Measurements from ENCODE around the gene SETD9. TPM values are rescaled to one million over a fixed set of nuclear protein-coding genes. Genes with fewer than 3 reads are reported as not detected.

The SETD9 gene
- total RNA-seq, 2 experiments from 2014 or later: 1.6 to 2.3 TPM

DNA sequence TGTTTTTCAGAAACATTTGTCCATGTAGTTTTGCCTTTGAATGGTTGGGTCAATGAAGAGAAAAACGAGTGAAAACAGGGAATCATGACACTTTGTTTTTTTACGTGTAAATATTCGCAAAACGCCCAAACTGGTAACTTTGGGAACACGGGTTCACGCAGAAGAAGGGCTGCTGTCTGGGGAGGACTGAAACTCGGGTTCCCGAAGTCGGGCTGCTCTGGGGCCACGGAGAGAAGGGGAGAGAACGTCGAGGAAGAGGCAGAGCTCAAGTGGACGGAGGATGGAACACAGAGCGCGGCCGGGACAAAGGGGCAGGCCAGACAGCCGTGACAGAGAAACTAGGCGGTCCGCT, 478 bp upstream of the SETD9 start:
- Mint-ChIP-seq H3K36me3 (ENCODE audit: low read depth) (peaks cover 14% of the 10 kb centered on the region), H3K4me1 (ENCODE audit: low read depth) (peaks cover 24% of the 10 kb centered on the region), H3K27ac (peak overlapping the region; percentile 81), H3K27me3 (no peaks in the 10 kb centered on the region), H3K4me3 (peak overlapping the region; percentile 95), H3K9me3 (no peaks in the 10 kb centered on the region)
- TF ChIP-seq, protein P1, sequence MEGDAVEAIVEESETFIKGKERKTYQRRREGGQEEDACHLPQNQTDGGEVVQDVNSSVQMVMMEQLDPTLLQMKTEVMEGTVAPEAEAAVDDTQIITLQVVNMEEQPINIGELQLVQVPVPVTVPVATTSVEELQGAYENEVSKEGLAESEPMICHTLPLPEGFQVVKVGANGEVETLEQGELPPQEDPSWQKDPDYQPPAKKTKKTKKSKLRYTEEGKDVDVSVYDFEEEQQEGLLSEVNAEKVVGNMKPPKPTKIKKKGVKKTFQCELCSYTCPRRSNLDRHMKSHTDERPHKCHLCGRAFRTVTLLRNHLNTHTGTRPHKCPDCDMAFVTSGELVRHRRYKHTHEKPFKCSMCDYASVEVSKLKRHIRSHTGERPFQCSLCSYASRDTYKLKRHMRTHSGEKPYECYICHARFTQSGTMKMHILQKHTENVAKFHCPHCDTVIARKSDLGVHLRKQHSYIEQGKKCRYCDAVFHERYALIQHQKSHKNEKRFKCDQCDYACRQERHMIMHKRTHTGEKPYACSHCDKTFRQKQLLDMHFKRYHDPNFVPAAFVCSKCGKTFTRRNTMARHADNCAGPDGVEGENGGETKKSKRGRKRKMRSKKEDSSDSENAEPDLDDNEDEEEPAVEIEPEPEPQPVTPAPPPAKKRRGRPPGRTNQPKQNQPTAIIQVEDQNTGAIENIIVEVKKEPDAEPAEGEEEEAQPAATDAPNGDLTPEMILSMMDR (IDR thresholded peaks at IDR 0.05): no peak
- Histone ChIP-seq H3K36me3 (ENCODE audit: insufficient read depth, low read length) (no peaks in the 10 kb centered on the region), H3K27ac (ENCODE audit: low read depth in 1 of 2, low read length in 2 of 2) (peak overlapping the region; percentile 57 to 67), H3K9me3 (ENCODE audit: control insufficient read depth in 1 of 2, insufficient read depth in 1 of 2, low read length in 2 of 2) (no peaks in the 10 kb centered on the region), H3K4me1 (ENCODE audit: insufficient read depth, low read length) (peaks cover 15% of the 10 kb centered on the region), H3K27me3 (ENCODE audit: control insufficient read depth in 1 of 2, insufficient read depth in 2 of 2, low read length in 2 of 2) (no peaks in the 10 kb centered on the region), H3K4me3 (ENCODE audit: low read length) (peak overlapping the region; percentile 88)
- intact Hi-C loops (cut with DNase I, micrococcal nuclease): loop anchor here (2.0 to 10.0 kb wide), 3 partner anchors 43 to 586 kb away; partner anchors contain the start of genes GPBP1 (in 1 of the 2) and MIER3 (in 1 of the 2)
- peak; percentile 5 for ATAC-seq (ENCODE audit: poor library complexity)
- CTCF ChIA-PET: no interaction called here
- peak in 2 of 14 experiments; percentile 6 to 13 for DNase-seq
- POLR2A ChIA-PET: interaction anchor here (1.0 to 1.5 kb wide), 3 partner anchors 267 to 1601 kb away, joined by 3 to 4 read pairs (median 3); partner anchors contain the start of genes DHX29 and MTREX

DNA sequence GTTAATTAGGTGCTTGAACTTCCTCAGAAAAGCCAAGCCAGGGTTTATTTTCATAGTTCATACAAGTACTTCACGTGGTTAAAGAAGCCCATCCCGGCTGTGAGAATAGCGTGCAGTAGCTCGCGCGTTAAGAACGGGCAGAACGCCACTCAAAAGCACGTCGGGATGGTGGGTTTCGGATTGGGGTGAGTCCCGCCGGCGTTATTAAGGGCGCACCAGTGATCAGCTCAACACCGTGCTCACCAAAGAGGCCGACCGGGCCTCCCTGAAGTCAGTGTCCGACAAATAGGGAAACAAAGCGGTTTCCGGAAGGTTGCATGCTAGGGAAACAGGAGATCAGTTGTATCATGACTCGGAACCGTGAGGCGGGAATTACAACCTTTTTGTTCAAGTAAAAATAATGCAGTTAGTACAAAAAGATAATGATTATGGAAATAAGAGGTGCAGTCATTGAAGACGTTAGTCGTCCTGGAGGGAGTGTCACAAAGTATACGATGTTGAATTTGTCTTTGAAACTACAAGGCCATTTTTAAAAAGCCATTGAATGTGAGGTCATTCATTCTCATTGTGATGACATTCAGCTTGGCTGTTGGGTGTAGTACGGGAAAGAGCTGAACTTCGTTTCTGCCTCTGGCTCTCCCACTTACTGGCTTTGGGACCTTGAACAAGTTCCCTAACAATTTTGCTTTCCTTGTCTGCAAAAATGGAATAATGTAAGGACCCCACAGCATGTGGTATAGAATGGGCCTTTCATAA, 992 bp downstream of the SETD9 start:
- ChIA-PET POLR2A (interaction anchor here (0.8 to 2.6 kb wide), 12 partner anchors 8 to 1814 kb away, joined by 3 to 26 read pairs (median 4); partner anchors contain the start of genes GPBP1 and PLK2), CTCF (interaction anchor here (1.2 kb wide), 1 partner anchor 228 kb away, joined by 4 read pairs; no protein-coding TSS in a partner anchor)
- Histone ChIP-seq H3K4me1 (ENCODE audit: insufficient read depth, low read length) (peaks cover 15% of the 10 kb centered on the region), H3K36me3 (ENCODE audit: insufficient read depth, low read length) (no peaks in the 10 kb centered on the region), H3K27ac (ENCODE audit: low read depth in 1 of 2, low read length in 2 of 2) (peak overlapping the region; percentile 43 to 82), H3K27me3 (ENCODE audit: control insufficient read depth in 1 of 2, insufficient read depth in 2 of 2, low read length in 2 of 2) (no peaks in the 10 kb centered on the region), H3K4me3 (ENCODE audit: low read length) (peak overlapping the region; percentile 88), H3K9me3 (ENCODE audit: control insufficient read depth in 1 of 2, insufficient read depth in 1 of 2, low read length in 2 of 2) (no peaks in the 10 kb centered on the region)
- intact Hi-C loops (cut with DNase I, micrococcal nuclease): loop anchor here in 1 of 2 experiments (2.0 kb wide), 1 partner anchor 42 kb away; the partner anchor contains the start of gene MIER3
- Mint-ChIP-seq H3K27ac (peak overlapping the region; percentile 81), H3K4me1 (ENCODE audit: low read depth) (peaks cover 24% of the 10 kb centered on the region), H3K9me3 (no peaks in the 10 kb centered on the region), H3K36me3 (ENCODE audit: low read depth) (peaks cover 14% of the 10 kb centered on the region), H3K4me3 (peak overlapping the region; percentile 95), H3K27me3 (no peaks in the 10 kb centered on the region)
- ATAC-seq (ENCODE audit: poor library complexity) (peak; percentile 32), DNase-seq (peak in 4 of 14 experiments; percentile 12 to 35 (median 14))
- TF ChIP-seq, protein P1 (IDR thresholded peaks at IDR 0.05): no peak

DNA sequence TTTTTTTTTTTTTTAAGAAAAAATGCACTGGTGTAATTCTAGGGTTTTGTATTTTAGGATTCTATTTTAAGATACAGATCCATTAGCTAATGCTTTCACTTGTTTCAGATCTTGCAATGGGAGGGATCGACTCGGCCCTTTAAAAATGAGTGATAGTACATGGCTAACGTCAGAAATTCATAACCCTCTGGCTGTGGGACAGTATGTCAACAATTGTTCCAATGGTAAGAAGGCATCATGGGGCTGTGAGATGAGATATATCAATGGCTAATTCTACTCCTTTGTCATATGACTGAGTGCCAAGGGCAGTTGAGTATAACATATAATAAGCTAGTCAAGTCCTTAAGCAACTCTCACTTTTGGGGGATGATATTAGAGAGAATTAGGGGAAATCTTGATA, 4.4 kb downstream of the SETD9 start:
- H3K27ac Mint-ChIP-seq: no peak overlapping the region
- POLR2A ChIA-PET: no interaction called here
- peaks cover 19% of the 10 kb centered on the region for H3K4me1 Mint-ChIP-seq (ENCODE audit: low read depth)
- H3K27ac ChIP-seq (ENCODE audit: low read depth in 1 of 2, low read length in 2 of 2): no peak overlapping the region
- intact Hi-C loops (cut with DNase I, micrococcal nuclease): no loop called here
- no peak for DNase-seq
- no peak overlapping the region for H3K4me3 ChIP-seq (ENCODE audit: low read length)
- CTCF ChIA-PET: no interaction called here
- H3K27me3 ChIP-seq (ENCODE audit: control insufficient read depth in 1 of 2, insufficient read depth in 2 of 2, low read length in 2 of 2): no peaks in the 10 kb centered on the region
- TF ChIP-seq, protein P1 (IDR thresholded peaks at IDR 0.05): no peak
- no peaks in the 10 kb centered on the region for H3K9me3 Mint-ChIP-seq
- peaks cover 20% of the 10 kb centered on the region for H3K36me3 Mint-ChIP-seq (ENCODE audit: low read depth)
- H3K27me3 Mint-ChIP-seq: no peaks in the 10 kb centered on the region
- no peak for ATAC-seq (ENCODE audit: poor library complexity)
- no peaks in the 10 kb centered on the region for H3K9me3 ChIP-seq (ENCODE audit: control insufficient read depth in 1 of 2, insufficient read depth in 1 of 2, low read length in 2 of 2)
- peaks cover 15% of the 10 kb centered on the region for H3K4me1 ChIP-seq (ENCODE audit: insufficient read depth, low read length)
- no peaks in the 10 kb centered on the region for H3K36me3 ChIP-seq (ENCODE audit: insufficient read depth, low read length)
- no peak overlapping the region for H3K4me3 Mint-ChIP-seq
